Transverse colon (tissue), 4 donors: ENCODE results near the gene FOXP1. TPM values are rescaled to one million over a fixed set of nuclear protein-coding genes. Genes with fewer than 3 reads are reported as not detected.

Experiments used
- DNase-seq: peaks from one replicate; pipeline ENCODE4 v3.0.0-alpha.2; 2019
- H3K27ac ChIP-seq, 4 donors: fragments of 200-600 bp; sonication (generic); 2 replicates each; pipeline ENCODE4 v1.5.1; 2016 to 2018; ENCODE audit warnings: inconsistent platforms in 4 of 4
- H3K27me3 ChIP-seq: fragments of 200-600 bp; sonication (generic); 2 replicates; pipeline ENCODE4 v1.5.1; 2017; ENCODE audit warnings: inconsistent platforms
- H3K36me3 ChIP-seq, 4 donors: fragments of 200-600 bp; sonication (generic); 2 replicates each; pipeline ENCODE4 v1.5.1; 2017 to 2019; ENCODE audit warnings: inconsistent platforms in 4 of 4
- H3K4me1 ChIP-seq, 4 donors: fragments of 200-600 bp; sonication (generic); 2 replicates each; pipeline ENCODE4 v1.5.1; 2017 to 2020; ENCODE audit warnings: inconsistent platforms in 4 of 4
- H3K4me3 ChIP-seq, 4 donors: fragments of 200-600 bp; sonication (generic); 1 replicate in 1 of 4; 2 replicates in 3 of 4; pipeline versions ENCODE4 v1.5.1 to v1.6.1; 2017 to 2019; ENCODE audit warnings: inconsistent platforms in 4 of 4
- H3K9me3 ChIP-seq, 2 donors: fragments of 200-600 bp; sonication (generic); 2 replicates each; pipeline ENCODE4 v1.5.1; 2017 to 2019; ENCODE audit warnings: inconsistent platforms in 2 of 2
- CTCF ChIP-seq, 5 experiments: fragments of 200-600 bp in 3 of 5; fragments of 450-650 bp in 2 of 5; sonication (generic) in 3 of 5; IDR thresholded peaks; 1 replicate in 2 of 5; 2 replicates in 3 of 5; pipeline ENCODE4 v1.5.1; 2016 to 2017; ENCODE audit warnings: antibody characterized with exemption in 5 of 5, inconsistent platforms in 3 of 5, mild to moderate bottlenecking in 2 of 5, moderate library complexity in 1 of 5
- EP300 ChIP-seq: sonication (generic); formaldehyde crosslinking; IDR thresholded peaks from one replicate; pipeline ENCODE4 v1.6.1; 2017; ENCODE audit warnings: antibody characterized with exemption, low read depth
- POLR2A ChIP-seq: fragments of 450-650 bp; IDR thresholded peaks from one replicate; pipeline ENCODE4 v1.6.1; 2016; ENCODE audit warnings: antibody characterized with exemption, mild to moderate bottlenecking, moderate library complexity
- POLR2AphosphoS5 ChIP-seq, 3 donors: sonication (generic); formaldehyde crosslinking; IDR thresholded peaks; one replicate each; pipeline ENCODE4 v1.6.1; 2016; ENCODE audit warnings: antibody characterized with exemption in 3 of 3
- WGBS, 2 donors: methylation state at CpG; one replicate each; pipeline ENCODE4 v1.1.5; 2018; ENCODE audit warnings: low coverage in 1 of 2; 5-methylcytosine and 5-hydroxymethylcytosine counted together
- in situ Hi-C, 4 donors: fragments of 200-750 bp; cut with MboI; loops; one replicate each; pipeline versions ENCODE4 v1.15.0 to v1.15.1; 2017; ENCODE audit warnings: low sequenced_read_pairs in 3 of 4, low pct_ligation_motif_present in 1 of 4, low pct_unique_long_range_greater_than_20kb in 1 of 4
- intact Hi-C: fragments of 100-400 bp; cut with DNase I; formaldehyde crosslinking; loops from one replicate; pipeline ENCODE4 v1.15.1; 2023; ENCODE audit warnings: low total_unique reads
- total RNA-seq, 4 donors: library from RNA; depleted of rRNA; stranded (reverse); fragments of >200 nt; gene quantifications; one replicate each; pipeline ENCODE4 v1.1.0, GENCODE V29; 2016

The FOXP1 gene
- total RNA-seq, 4 donors from 2014 or later = 102 to 260 (median 150) TPM

DNA sequence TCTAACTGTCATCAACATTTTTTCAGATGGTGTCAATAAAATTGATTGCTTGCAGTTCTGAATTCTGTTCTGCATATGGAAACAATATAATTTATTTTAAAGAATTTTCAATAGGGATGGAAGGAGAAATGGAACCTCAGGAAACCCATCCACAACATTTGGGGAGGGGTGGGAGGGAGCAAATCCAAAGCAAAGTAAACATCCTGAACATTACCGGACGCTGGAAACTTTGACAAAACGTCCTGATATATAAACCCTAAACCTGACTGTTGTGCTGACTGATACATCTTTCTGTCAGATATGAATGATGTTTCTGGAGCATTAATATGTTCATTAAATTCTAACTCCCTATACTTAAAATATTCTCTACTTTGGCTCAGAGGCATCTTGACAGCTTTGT is 479.0 kb downstream of the FOXP1 start:
- peak overlapping the region; percentile 17 to 79 (median 61) for H3K27ac ChIP-seq
- no peaks in the 10 kb centered on the region for H3K36me3 ChIP-seq
- DNase-seq = no peak
- no peak overlapping the region for H3K4me3 ChIP-seq
- 61 to 62% methylated on average over 3 of the region's 3 CpGs for WGBS, 2 donors
- H3K4me1 ChIP-seq = peaks cover 12 to 85% (median 51%) of the 10 kb centered on the region in 4 donors
- intact Hi-C loops (no loop called here), in situ Hi-C loops (no loop called here)
- no peak for TF ChIP-seq POLR2A
- no peak for TF ChIP-seq POLR2AphosphoS5 (IDR thresholded peaks at IDR 0.05)
- no peak for TF ChIP-seq CTCF (IDR thresholded peaks at IDR 0.05)
- no peak for TF ChIP-seq EP300
- H3K27me3 ChIP-seq = no peaks in the 10 kb centered on the region
- no peaks in the 10 kb centered on the region for H3K9me3 ChIP-seq

DNA sequence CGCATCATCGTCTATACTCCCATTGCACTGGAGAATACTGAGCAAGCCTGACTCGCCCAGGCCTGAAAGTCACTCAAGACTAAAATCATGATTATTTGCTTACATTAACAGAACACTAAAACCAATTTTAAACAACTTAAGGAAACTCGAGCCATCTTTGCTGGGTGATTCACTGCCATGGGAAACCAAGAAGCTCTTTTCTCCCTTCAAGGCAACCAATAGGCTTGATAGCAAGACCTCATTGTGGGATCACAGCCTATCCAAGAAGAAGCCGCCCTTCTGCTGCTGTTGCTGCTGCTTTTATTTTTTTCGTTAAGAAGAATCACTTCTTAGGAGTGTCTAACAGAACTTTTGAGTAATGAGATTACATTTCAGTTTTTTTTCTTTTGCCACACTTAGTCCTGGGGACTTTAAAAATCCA is 479.4 kb downstream of the FOXP1 start:
- in situ Hi-C loops = no loop called here

DNA sequence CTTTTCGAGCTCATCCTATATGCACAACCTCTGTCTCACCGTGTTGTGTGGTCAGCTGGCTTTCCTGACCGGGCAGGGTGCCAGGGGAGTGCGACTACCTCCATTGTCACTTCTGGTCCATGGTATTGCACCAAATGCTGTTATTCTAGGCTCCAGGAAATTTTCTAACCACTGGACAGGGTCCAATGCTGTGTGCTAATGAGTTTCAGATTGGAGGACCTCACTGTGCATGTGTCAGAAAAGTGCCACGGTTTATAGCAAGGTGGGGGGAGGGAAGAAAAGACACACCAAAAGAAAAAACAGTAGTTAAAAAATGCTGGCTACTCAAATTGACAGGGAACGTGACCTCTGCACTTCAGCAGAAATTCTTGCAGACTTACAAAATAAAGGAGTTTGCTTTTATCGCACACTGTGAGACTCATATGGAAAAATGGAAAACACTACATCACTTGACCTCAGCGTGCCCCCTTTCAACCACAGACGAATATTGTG is 480.1 kb downstream of the FOXP1 start:
- in situ Hi-C loops = no loop called here
- 24 to 38% methylated on average over 6 to 9 of the region's 9 CpGs for WGBS, 2 donors
- Histone ChIP-seq H3K36me3 (no peaks in the 10 kb centered on the region), H3K27ac (peak overlapping the region; percentile 17 to 79 (median 61)), H3K9me3 (no peaks in the 10 kb centered on the region), H3K4me1 (peaks cover 12 to 85% (median 46%) of the 10 kb centered on the region in 4 donors), H3K27me3 (no peaks in the 10 kb centered on the region), H3K4me3 (no peak overlapping the region)
- peak; percentile 47 for DNase-seq
- intact Hi-C loops = no loop called here
- TF ChIP-seq EP300 (no peak), POLR2A (no peak), POLR2AphosphoS5 (IDR thresholded peaks at IDR 0.05) (no peak), CTCF (IDR thresholded peaks at IDR 0.05) (no peak)

More for the DNA sequence above, 479.4 kb downstream of the FOXP1 start:
- peak overlapping the region; percentile 17 to 79 (median 61) for H3K27ac ChIP-seq
- 71 to 79% methylated on average over 5 to 6 of the region's 6 CpGs for WGBS, 2 donors
- intact Hi-C loops = no loop called here
- DNase-seq = no peak
- H3K9me3 ChIP-seq = no peaks in the 10 kb centered on the region
- no peak overlapping the region for H3K4me3 ChIP-seq
- peaks cover 12 to 85% (median 49%) of the 10 kb centered on the region in 4 donors for H3K4me1 ChIP-seq
- no peaks in the 10 kb centered on the region for H3K27me3 ChIP-seq
- TF ChIP-seq POLR2A = no peak
- no peak for TF ChIP-seq EP300
- TF ChIP-seq POLR2AphosphoS5 (IDR thresholded peaks at IDR 0.05) = no peak
- TF ChIP-seq CTCF (IDR thresholded peaks at IDR 0.05) = no peak
- H3K36me3 ChIP-seq = no peaks in the 10 kb centered on the region

DNA sequence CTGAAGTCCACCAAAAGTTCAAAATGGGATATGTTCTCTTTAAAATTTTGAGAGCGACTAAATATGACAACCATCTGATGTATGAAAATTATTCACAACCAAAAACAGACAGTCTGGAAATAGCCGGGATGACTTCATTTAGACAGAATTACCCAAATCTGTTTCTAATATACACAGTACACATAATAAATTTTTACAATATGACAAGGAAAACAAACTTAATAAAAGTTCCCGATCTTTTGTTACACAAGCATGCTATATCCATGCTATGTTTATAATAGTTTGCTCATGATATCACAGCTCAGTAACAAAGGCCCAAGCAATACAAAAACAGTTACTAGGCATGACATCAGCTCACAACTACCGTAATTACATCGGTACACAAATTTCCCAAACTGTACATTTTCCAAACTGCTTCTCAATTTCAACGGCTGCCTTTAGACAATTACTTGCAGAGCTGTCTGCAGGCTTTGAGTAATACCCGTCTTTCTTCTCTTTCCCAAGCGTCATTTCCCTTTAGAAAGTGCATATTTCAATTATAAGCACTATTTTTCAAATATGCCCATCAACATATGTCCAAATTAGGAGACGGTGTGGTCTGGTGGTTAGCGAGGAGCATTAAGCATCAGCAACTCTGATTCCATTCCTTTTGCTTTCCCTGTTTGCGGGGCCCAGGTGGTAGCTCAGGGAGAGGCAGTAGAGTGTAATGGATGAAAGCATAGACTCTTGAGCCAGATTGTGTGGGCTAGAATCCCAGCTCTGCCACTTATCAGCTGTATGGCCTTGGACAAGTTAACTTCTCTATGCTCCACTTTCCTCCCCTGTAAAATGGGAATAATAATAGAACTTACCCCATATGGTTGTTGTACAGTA is 481.2 kb downstream of the FOXP1 start:
- Histone ChIP-seq H3K9me3 (no peaks in the 10 kb centered on the region), H3K4me3 (no peak overlapping the region), H3K27me3 (no peaks in the 10 kb centered on the region), H3K27ac (peak overlapping the region; percentile 58 to 79 (median 66)), H3K36me3 (no peaks in the 10 kb centered on the region), H3K4me1 (peaks cover 12 to 79% (median 37%) of the 10 kb centered on the region in 4 donors)
- no peak for TF ChIP-seq EP300
- TF ChIP-seq POLR2AphosphoS5 (IDR thresholded peaks at IDR 0.05) = peak in 2 of 3 donors; percentile 32 to 40
- no peak for DNase-seq
- 40 to 43% methylated on average over 11 of the region's 11 CpGs for WGBS, 2 donors
- intact Hi-C loops = no loop called here
- in situ Hi-C loops = no loop called here
